Psoas muscle (tissue), 8 donors: ENCODE results near the gene RPRD1B. TPM values are rescaled to one million over a fixed set of nuclear protein-coding genes. Genes with fewer than 3 reads are reported as not detected.
A peak's percentile ranks its signal among the peaks of the same experiment; 100 is the strongest.

Experiments
- ATAC-seq, 4 donors: fragments of 200-7000 bp; cut with Tn5 transposase; one replicate each; pipeline ENCODE4 v1.9.1; 2020; ENCODE audit warnings: moderate library complexity in 3 of 4, mild to moderate bottlenecking in 2 of 4
- DNase-seq, 2 donors: peaks; one replicate each; pipeline ENCODE4 v3.0.0-alpha.2; 2020
- H3K27ac ChIP-seq: fragments of 200-600 bp; one replicate; pipeline ENCODE4 v1.8.0; 2022
- H3K27me3 ChIP-seq, 3 donors: fragments of 200-600 bp in 1 of 3; one replicate each; pipeline versions ENCODE4 v1.6.1 to v1.8.0; 2013 to 2022; ENCODE audit warnings: low read length in 2 of 3, mild to moderate bottlenecking in 2 of 3, moderate library complexity in 1 of 3; ENCODE audit not compliant: insufficient read depth in 3 of 3
- H3K36me3 ChIP-seq, 2 donors: fragments of 200-600 bp in 1 of 2; one replicate each; pipeline versions ENCODE4 v1.6.1 to v1.8.0; 2013 to 2022; ENCODE audit warnings: low read depth in 1 of 2, mild to moderate bottlenecking in 1 of 2, moderate library complexity in 1 of 2; ENCODE audit not compliant: insufficient read depth in 1 of 2
- H3K4me1 ChIP-seq: fragments of 200-600 bp; one replicate; pipeline ENCODE4 v1.8.0; 2022
- H3K4me3 ChIP-seq: fragments of 200-600 bp; one replicate; pipeline ENCODE4 v1.8.0; 2022; ENCODE audit warnings: mild to moderate bottlenecking
- H3K9me3 ChIP-seq: fragments of 200-600 bp; one replicate; pipeline ENCODE4 v1.8.0; 2022
- CTCF ChIP-seq: fragments of 200-600 bp; IDR thresholded peaks from one replicate; pipeline ENCODE4 v1.8.0; 2022; ENCODE audit warnings: antibody characterized with exemption
- WGBS, 3 donors: extraction: QIAGEN DNeasy Blood & Tissue Kit; methylation state at CpG; one replicate each; pipeline versions ENCODE4 v1.1.6 to v1.1.7; 2013; 5-methylcytosine and 5-hydroxymethylcytosine counted together
- intact Hi-C, 2 donors: fragments of 100-400 bp; cut with DNase I; formaldehyde crosslinking; loops; one replicate each; pipeline versions ENCODE4 v1.11.0 to v1.14.2; 2022
- polyA plus RNA-seq, 3 donors: library from polyadenylated mRNA; stranded (reverse); fragments of 200-250 nt; gene quantifications; one replicate each; pipeline ENCODE4 v1.2.3, GENCODE V29; 2013
- total RNA-seq, 4 donors: library from RNA; stranded (reverse); fragmentation: NEBNext Ultra II Directional in 2 of 4; extraction: Animal tissue kit (Norgen Biotek cat#: 25700) in 2 of 4; gene quantifications; one replicate each; pipeline versions ENCODE4 v1.2.1 to v1.2.4, GENCODE V29; 2021 to 2023
- donor health status: healthy with polysubstance abuse.
- donor health status: DM: no; HTN: no; CAD: no; lungs with moderate emphysema.
- donor health status: Bipolar disorder and iron deficiency.
- donor health status: healthy.
- donor health status: DM: yes; HTN: yes; CAD: no.
- donor health status: DM: no; HTN: no; CAD: no.
- donor health status: DM: no; HTN: no; CAD: no.
- donor health status: DM: yes; HTN: yes; CAD: no.

RPRD1B gene
- total and polyA plus RNA-seq, 7 donors: 14.0 to 55.7 (median 32.7) TPM

- H3K36me3 ChIP-seq: peaks cover 0 to 78% of the 10 kb centered on the region in 2 donors
- no peak overlapping the region for H3K27ac ChIP-seq
- intact Hi-C loops: no loop called here
- DNase-seq (no peak), ATAC-seq (no peak)
- H3K27me3 ChIP-seq: no peaks in the 10 kb centered on the region
- H3K4me3 ChIP-seq: no peak overlapping the region
- TF ChIP-seq CTCF: no peak
- WGBS, 3 donors: 95 to 98% (median 97%) methylated on average over 11 of the region's 11 CpGs
- H3K9me3 ChIP-seq: no peaks in the 10 kb centered on the region
- no peaks in the 10 kb centered on the region for H3K4me1 ChIP-seq
Observed at GRCh38 chr20:38137441-38138037, 104.0 kb downstream of the RPRD1B start.

GRCh38 chr20:38138086-38138778, 104.7 kb downstream of the RPRD1B start:
- H3K9me3 ChIP-seq: no peaks in the 10 kb centered on the region
- H3K27me3 ChIP-seq: no peaks in the 10 kb centered on the region
- DNase-seq (no peak), ATAC-seq (no peak)
- no peak for TF ChIP-seq CTCF
- 94 to 96% (median 95%) methylated on average over 15 of the region's 15 CpGs for WGBS, 3 donors
- intact Hi-C loops: no loop called here
- no peak overlapping the region for H3K4me3 ChIP-seq
- no peak overlapping the region for H3K27ac ChIP-seq
- peaks cover 0 to 78% of the 10 kb centered on the region in 2 donors for H3K36me3 ChIP-seq
- no peaks in the 10 kb centered on the region for H3K4me1 ChIP-seq

- no peak overlapping the region for H3K27ac ChIP-seq
- peaks cover 0 to 84% of the 10 kb centered on the region in 2 donors for H3K36me3 ChIP-seq
- peaks cover under 1% of the 10 kb centered on the region for H3K4me1 ChIP-seq
- ATAC-seq: no peak
- WGBS, 3 donors: 93 to 95% (median 94%) methylated on average over 25 of the region's 25 CpGs
- intact Hi-C loops: no loop called here
- no peak overlapping the region for H3K4me3 ChIP-seq
- no peaks in the 10 kb centered on the region for H3K9me3 ChIP-seq
- peak in 1 of 2 donors; percentile 31 for DNase-seq
- no peaks in the 10 kb centered on the region for H3K27me3 ChIP-seq
- TF ChIP-seq CTCF: no peak
Observed at GRCh38 chr20:38139156-38139912, 105.8 kb downstream of the RPRD1B start.

- Histone ChIP-seq H3K27ac (no peak overlapping the region), H3K4me1 (peaks cover 9% of the 10 kb centered on the region), H3K36me3 (peaks cover 0 to 92% of the 10 kb centered on the region in 2 donors), H3K4me3 (no peak overlapping the region), H3K9me3 (no peaks in the 10 kb centered on the region), H3K27me3 (no peaks in the 10 kb centered on the region)
- no peak for TF ChIP-seq CTCF
- whole genome bisulfite sequencing, 3 donors: 64 to 75% (median 73%) methylated on average over 12 of the region's 12 CpGs
- no peak for ATAC-seq
- DNase-seq: no peak
- intact Hi-C loops: no loop called here
Observed at GRCh38 chr20:38139977-38140753, 106.6 kb downstream of the RPRD1B start.
